Neural progenitor cell (in vitro differentiated cells): ENCODE results near the gene CMPK2. TPM values are rescaled to one million over a fixed set of nuclear protein-coding genes. Genes with fewer than 3 reads are reported as not detected.

Experiments used
- DNase-seq: peaks from one replicate; pipeline ENCODE4 v3.0.0-alpha.2; 2016; ENCODE audit warnings: low spot score
- H2AFZ ChIP-seq: fragments of 200-600 bp; sonication (generic); replicated peaks from 2 replicates; pipeline ENCODE4 v1.6.1; 2016; ENCODE audit warnings: antibody characterized with exemption
- H3F3A ChIP-seq: fragments of 200-600 bp; sonication (generic); 2 replicates; pipeline ENCODE4 v1.6.1; 2016; ENCODE audit warnings: antibody characterized with exemption, low read depth
- H3K27ac ChIP-seq: fragments of 200-600 bp; sonication (generic); 2 replicates; pipeline ENCODE4 v1.5.1; 2016; ENCODE audit warnings: mild to moderate bottlenecking
- H3K27me3 ChIP-seq: fragments of 200-600 bp; sonication (generic); 2 replicates; pipeline ENCODE4 v1.6.1; 2016; ENCODE audit warnings: mild to moderate bottlenecking, moderate library complexity
- H3K36me3 ChIP-seq: fragments of 200-600 bp; sonication (generic); 2 replicates; pipeline ENCODE4 v1.5.1; 2016
- H3K4me1 ChIP-seq: fragments of 200-600 bp; sonication (generic); 2 replicates; pipeline ENCODE4 v1.6.1; 2016; ENCODE audit warnings: mixed run types
- H3K4me2 ChIP-seq: fragments of 200-600 bp; sonication (generic); 2 replicates; pipeline ENCODE4 v1.6.1; 2016
- H3K4me3 ChIP-seq: fragments of 200-600 bp; sonication (generic); 2 replicates; pipeline ENCODE4 v1.5.1; 2016
- H3K79me2 ChIP-seq: fragments of 200-600 bp; sonication (generic); 2 replicates; pipeline ENCODE4 v1.6.1; 2016; ENCODE audit warnings: low read depth
- H3K9ac ChIP-seq: fragments of 200-600 bp; sonication (generic); 2 replicates; pipeline ENCODE4 v1.6.1; 2016
- H3K9me3 ChIP-seq: fragments of 200-600 bp; sonication (generic); 2 replicates; pipeline ENCODE4 v1.5.1; 2016; ENCODE audit warnings: low read depth
- H4K20me1 ChIP-seq: fragments of 200-600 bp; sonication (generic); 2 replicates; pipeline ENCODE4 v1.6.1; 2016; ENCODE audit warnings: low read depth
- H3K27ac Mint-ChIP-seq: 3 replicates; pipeline ENCODE4 v1.8.0; 2021; ENCODE audit warnings: mixed read lengths
- H3K27me3 Mint-ChIP-seq: 2 replicates; pipeline ENCODE4 v1.8.0; 2022; ENCODE audit warnings: low read depth, mild to moderate bottlenecking, inconsistent platforms, moderate library complexity, mixed read lengths; ENCODE audit not compliant: insufficient read depth
- H3K36me3 Mint-ChIP-seq: 3 replicates; pipeline ENCODE4 v1.8.0; 2021; ENCODE audit warnings: mixed read lengths
- H3K4me1 Mint-ChIP-seq: 3 replicates; pipeline ENCODE4 v1.8.0; 2021; ENCODE audit warnings: mixed read lengths
- H3K4me3 Mint-ChIP-seq: 3 replicates; pipeline ENCODE4 v1.8.0; 2021; ENCODE audit warnings: mild to moderate bottlenecking, moderate library complexity, mixed read lengths
- H3K9me3 Mint-ChIP-seq: 3 replicates; pipeline ENCODE4 v1.8.0; 2020; ENCODE audit warnings: mixed read lengths
- EZH2 ChIP-seq: fragments of 200-600 bp; sonication (generic); IDR thresholded peaks from 2 replicates; pipeline ENCODE4 v1.6.1; 2017; ENCODE audit warnings: antibody characterized with exemption, mild to moderate bottlenecking, moderate library complexity
- EZH2phosphoT487 ChIP-seq: fragments of 200-600 bp; sonication (generic); IDR thresholded peaks from 2 replicates; pipeline ENCODE4 v1.6.1; 2017; ENCODE audit warnings: antibody characterized with exemption
- total RNA-seq: library from RNA; depleted of rRNA; stranded (reverse); fragments of >200 nt; gene quantifications from 2 replicates; pipeline ENCODE4 v1.2.3, GENCODE V29; 2015; ENCODE audit warnings: low replicate concordance
- TF ChIP-seq, protein P1 (sequence below): fragments of 200-600 bp; sonication (generic); IDR thresholded peaks from 2 replicates; pipeline ENCODE4 v1.5.1; 2017; ENCODE audit warnings: antibody characterized with exemption, mild to moderate bottlenecking

The CMPK2 gene
- total RNA-seq, 1 donor from 2014 or later = not detected

DNA sequence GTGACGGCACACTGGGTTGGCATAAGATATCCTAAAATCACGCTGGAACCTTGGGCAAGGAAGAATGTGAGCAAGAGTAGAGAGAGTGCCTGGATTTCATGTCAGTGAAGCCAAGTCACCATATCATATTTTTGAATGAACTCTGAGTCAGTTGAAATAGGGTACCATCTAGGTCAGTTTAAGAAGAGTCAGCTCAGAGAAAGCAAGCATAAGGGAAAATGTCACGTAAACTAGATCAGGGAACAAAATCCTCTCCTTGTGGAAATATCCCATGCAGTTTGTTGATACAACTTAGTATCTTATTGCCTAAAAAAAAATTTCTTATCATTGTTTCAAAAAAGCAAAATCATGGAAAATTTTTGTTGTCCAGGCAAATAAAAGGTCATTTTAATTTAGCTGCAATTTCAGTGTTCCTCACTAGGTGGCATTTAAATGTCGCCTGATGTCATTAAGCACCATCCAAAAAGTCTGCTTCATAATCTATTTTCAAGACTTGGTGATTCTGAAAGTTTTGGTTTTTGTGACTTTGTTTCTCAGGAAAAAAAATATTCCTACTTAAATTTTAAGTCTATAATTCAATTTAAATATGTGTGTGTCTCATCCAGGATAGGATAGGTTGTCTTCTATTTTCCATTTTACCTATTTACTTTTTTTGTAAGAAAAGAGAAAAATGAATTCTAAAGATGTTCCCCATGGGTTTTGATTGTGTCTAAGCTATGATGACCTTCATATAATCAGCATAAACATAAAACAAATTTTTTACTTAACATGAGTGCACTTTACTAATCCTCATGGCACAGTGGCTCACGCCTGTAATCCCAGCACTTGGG is 31.4 kb upstream of the CMPK2 start:
- Mint-ChIP-seq H3K4me1 (no peaks in the 10 kb centered on the region), H3K36me3 (no peaks in the 10 kb centered on the region), H3K9me3 (peaks cover 24% of the 10 kb centered on the region), H3K27me3 (no peaks in the 10 kb centered on the region), H3K27ac (no peak overlapping the region), H3K4me3 (no peak overlapping the region)
- Histone ChIP-seq H3K27ac (no peak overlapping the region), H3K9ac (no peak overlapping the region), H3K4me2 (no peak overlapping the region), H3K4me3 (no peak overlapping the region), H4K20me1 (no peaks in the 10 kb centered on the region), H3K9me3 (no peaks in the 10 kb centered on the region), H3K36me3 (no peaks in the 10 kb centered on the region), H3F3A (no peaks in the 10 kb centered on the region), H3K79me2 (no peaks in the 10 kb centered on the region), H2AFZ (no peak overlapping the region), H3K4me1 (no peaks in the 10 kb centered on the region), H3K27me3 (no peaks in the 10 kb centered on the region)
- TF ChIP-seq, protein P1, sequence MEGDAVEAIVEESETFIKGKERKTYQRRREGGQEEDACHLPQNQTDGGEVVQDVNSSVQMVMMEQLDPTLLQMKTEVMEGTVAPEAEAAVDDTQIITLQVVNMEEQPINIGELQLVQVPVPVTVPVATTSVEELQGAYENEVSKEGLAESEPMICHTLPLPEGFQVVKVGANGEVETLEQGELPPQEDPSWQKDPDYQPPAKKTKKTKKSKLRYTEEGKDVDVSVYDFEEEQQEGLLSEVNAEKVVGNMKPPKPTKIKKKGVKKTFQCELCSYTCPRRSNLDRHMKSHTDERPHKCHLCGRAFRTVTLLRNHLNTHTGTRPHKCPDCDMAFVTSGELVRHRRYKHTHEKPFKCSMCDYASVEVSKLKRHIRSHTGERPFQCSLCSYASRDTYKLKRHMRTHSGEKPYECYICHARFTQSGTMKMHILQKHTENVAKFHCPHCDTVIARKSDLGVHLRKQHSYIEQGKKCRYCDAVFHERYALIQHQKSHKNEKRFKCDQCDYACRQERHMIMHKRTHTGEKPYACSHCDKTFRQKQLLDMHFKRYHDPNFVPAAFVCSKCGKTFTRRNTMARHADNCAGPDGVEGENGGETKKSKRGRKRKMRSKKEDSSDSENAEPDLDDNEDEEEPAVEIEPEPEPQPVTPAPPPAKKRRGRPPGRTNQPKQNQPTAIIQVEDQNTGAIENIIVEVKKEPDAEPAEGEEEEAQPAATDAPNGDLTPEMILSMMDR = peak; percentile 66
- no peak for TF ChIP-seq EZH2phosphoT487
- DNase-seq = no peak

DNA sequence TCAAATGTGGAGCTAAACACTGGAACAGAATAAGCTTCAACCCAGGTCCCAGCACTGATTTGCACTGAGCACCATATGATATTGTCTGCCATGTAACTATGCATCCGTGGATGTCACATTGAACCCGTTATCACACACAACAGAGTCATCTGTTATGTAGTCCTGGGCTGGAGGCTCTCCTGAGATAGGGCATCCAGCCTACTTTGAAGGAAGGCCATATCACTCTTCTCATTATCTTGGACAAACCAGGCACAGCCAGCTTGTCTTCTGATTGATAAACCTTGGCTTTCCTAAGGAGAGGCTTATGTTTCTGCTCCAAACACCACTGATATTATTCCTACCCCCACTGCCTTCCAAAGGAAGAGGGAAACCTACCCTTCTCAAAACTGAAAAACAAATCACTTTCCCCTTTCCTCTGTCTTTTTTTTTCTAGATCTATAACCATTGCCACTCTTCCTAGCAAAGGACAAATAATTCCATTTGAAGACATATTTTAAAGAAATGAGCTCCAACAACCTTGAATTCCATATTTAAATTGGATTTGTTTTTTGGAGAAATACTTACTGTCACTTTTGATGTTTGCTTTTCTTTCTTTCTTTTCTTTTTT is 28.3 kb upstream of the CMPK2 start:
- Histone ChIP-seq H3K9me3 (no peaks in the 10 kb centered on the region), H2AFZ (no peak overlapping the region), H3K9ac (no peak overlapping the region), H4K20me1 (no peaks in the 10 kb centered on the region), H3K4me2 (no peak overlapping the region), H3K27me3 (no peaks in the 10 kb centered on the region), H3K27ac (no peak overlapping the region), H3K36me3 (no peaks in the 10 kb centered on the region), H3K4me1 (no peaks in the 10 kb centered on the region), H3F3A (no peaks in the 10 kb centered on the region), H3K4me3 (no peak overlapping the region), H3K79me2 (no peaks in the 10 kb centered on the region)
- Mint-ChIP-seq H3K27me3 (peaks cover 2% of the 10 kb centered on the region), H3K9me3 (no peaks in the 10 kb centered on the region), H3K27ac (no peak overlapping the region), H3K4me1 (no peaks in the 10 kb centered on the region), H3K36me3 (no peaks in the 10 kb centered on the region), H3K4me3 (no peak overlapping the region)
- TF ChIP-seq EZH2phosphoT487 (no peak), EZH2 (no peak)
- TF ChIP-seq, protein P1 = no peak
- DNase-seq = no peak

- peaks cover 12% of the 10 kb centered on the region for H3K27me3 Mint-ChIP-seq
- Histone ChIP-seq H4K20me1 (no peaks in the 10 kb centered on the region), H3K9ac (no peak overlapping the region), H3F3A (no peaks in the 10 kb centered on the region), H2AFZ (no peak overlapping the region), H3K27ac (no peak overlapping the region), H3K27me3 (no peaks in the 10 kb centered on the region), H3K4me3 (no peak overlapping the region), H3K4me2 (no peak overlapping the region), H3K9me3 (no peaks in the 10 kb centered on the region), H3K4me1 (no peaks in the 10 kb centered on the region), H3K36me3 (no peaks in the 10 kb centered on the region), H3K79me2 (no peaks in the 10 kb centered on the region)
- DNase-seq = no peak
- no peak overlapping the region for H3K27ac Mint-ChIP-seq
- TF ChIP-seq, protein P1 = no peak
- no peak for TF ChIP-seq EZH2
- TF ChIP-seq EZH2phosphoT487 = no peak
- no peaks in the 10 kb centered on the region for H3K9me3 Mint-ChIP-seq
- no peaks in the 10 kb centered on the region for H3K36me3 Mint-ChIP-seq
- H3K4me3 Mint-ChIP-seq = no peak overlapping the region
- H3K4me1 Mint-ChIP-seq = no peaks in the 10 kb centered on the region
Measured at GRCh38 chr2:6888724-6889123, 23.0 kb upstream of the CMPK2 start.
